Liver (tissue), 3 donors: ENCODE results near the gene CNGA3.

Experiments used
- CTCF ChIP-seq: fragments of 150-350 bp; IDR thresholded peaks from 2 replicates; pipeline ENCODE4 v1.5.1; 2017; ENCODE audit warnings: improper control_type of control experiment, low read depth, low read length; ENCODE audit not compliant: missing input control
- EGR1 ChIP-seq, 2 donors: IDR thresholded peaks; 2 replicates each; pipeline ENCODE4 v1.6.1; 2016 to 2018; ENCODE audit warnings: antibody characterized with exemption in 2 of 2, low read depth in 2 of 2
- GABPA ChIP-seq, 2 donors: IDR thresholded peaks in 1 of 2; conservative IDR thresholded peaks in 1 of 2; 2 replicates each; pipeline ENCODE4 v1.6.1; 2016; ENCODE audit warnings: antibody characterized with exemption in 2 of 2, mild to moderate bottlenecking in 1 of 2, moderate library complexity in 1 of 2
- RAD21 ChIP-seq, 2 donors: IDR thresholded peaks; 2 replicates each; pipeline ENCODE4 v1.6.1; 2016; ENCODE audit warnings: antibody characterized with exemption in 2 of 2, mild to moderate bottlenecking in 2 of 2
- REST ChIP-seq: IDR thresholded peaks from 2 replicates; pipeline ENCODE4 v1.6.1; 2016; ENCODE audit warnings: antibody characterized with exemption, mild to moderate bottlenecking
- donor health status: healthy.
- donor health status: healthy.

- TF ChIP-seq RAD21 (IDR thresholded peaks at IDR 0.05), result no peak
- TF ChIP-seq REST, result no peak
- TF ChIP-seq CTCF, result no peak
- no peak for TF ChIP-seq GABPA (IDR thresholded peaks at IDR 0.05 in 1 of 2, conservative IDR thresholded peaks at IDR 0.05 in 1 of 2)
- no peak for TF ChIP-seq EGR1 (IDR thresholded peaks at IDR 0.05; ENCODE audit: low read depth in 2 of 2)
These were observed 21.5 kb downstream of the CNGA3 start for GRCh38 chr2:98367721-98368120.
